Stimulated activated CD4-positive, alpha-beta T cell treated with anti-CD3 and anti-CD28 coated beads, Interleukin-15, amount 100 ng/mL, for 24 hours (primary cell): Measurements from ENCODE around the gene RRAD.

Experiments used
- DNase-seq: peaks from one replicate; pipeline ENCODE4 v3.0.0-alpha.2; 2020

Gene RRAD

GRCh38 chr16:66933776-66934137 lies 8.4 kb upstream of the RRAD start:
- DNase-seq, result peak; percentile 68

- DNase-seq, result no peak
Measured at GRCh38 chr16:66932076-66932475, 6.7 kb upstream of the RRAD start.

- DNase-seq, result no peak
Measured at GRCh38 chr16:66931665-66932064, 6.3 kb upstream of the RRAD start.

- DNase-seq, result no peak
Measured at GRCh38 chr16:66930189-66930588, 4.9 kb upstream of the RRAD start.

- DNase-seq, result peak; percentile 63
Measured at GRCh38 chr16:66928702-66929388, 3.5 kb upstream of the RRAD start.

- no peak for DNase-seq
Measured at GRCh38 chr16:66927918-66928649, 2.7 kb upstream of the RRAD start.

- no peak for DNase-seq
Measured at GRCh38 chr16:66926961-66927436, 1.7 kb upstream of the RRAD start.

GRCh38 chr16:66926171-66926947 lies 1.0 kb upstream of the RRAD start:
- no peak for DNase-seq

- peak; percentile 56 for DNase-seq
Measured at GRCh38 chr16:66924527-66925321, 611 bp downstream of the RRAD start.

- DNase-seq, result no peak
Measured at GRCh38 chr16:66923866-66924265, 1.5 kb downstream of the RRAD start.

- DNase-seq, result no peak
Measured at GRCh38 chr16:66923247-66923731, 2.0 kb downstream of the RRAD start.

GRCh38 chr16:66921729-66922450 lies 3.4 kb downstream of the RRAD start:
- DNase-seq, result no peak

GRCh38 chr16:66920924-66921680 lies 4.2 kb downstream of the RRAD start:
- no peak for DNase-seq

- no peak for DNase-seq
Measured at GRCh38 chr16:66920299-66920590, 5.1 kb downstream of the RRAD start.

- DNase-seq, result no peak
Measured at GRCh38 chr16:66919569-66920298, 5.6 kb downstream of the RRAD start.

GRCh38 chr16:66918803-66919568 lies 6.3 kb downstream of the RRAD start, which contains the start of gene CDH16:
TSS of gene CDH16 (minus strand) at chr16:66918885. CDS start at chr16:66918065, 820 bp downstream.
- DNase-seq, result no peak

GRCh38 chr16:66918355-66918754 lies 7.0 kb downstream of the RRAD start:
- no peak for DNase-seq

- DNase-seq, result no peak
Measured at GRCh38 chr16:66917741-66918140, 7.6 kb downstream of the RRAD start.

- DNase-seq, result no peak
Measured at GRCh38 chr16:66916518-66916917, 8.8 kb downstream of the RRAD start.

GRCh38 chr16:66915041-66915440 lies 10.3 kb downstream of the RRAD start:
- DNase-seq, result no peak
